H1 (cell line): ENCODE measurements around the gene TPD52L2. TPM values are rescaled to one million over a fixed set of nuclear protein-coding genes. Genes with fewer than 3 reads are reported as not detected.

Source experiments
- BCL11A ChIP-seq, 2 experiments: IDR thresholded peaks; one replicate each; pipeline ENCODE4 v1.6.1; 2011; ENCODE audit warnings: low read depth in 2 of 2, low read length in 2 of 2, mild to moderate bottlenecking in 2 of 2
- HDAC6 ChIP-seq: IDR thresholded peaks from one replicate; pipeline ENCODE4 v1.7.1; 2012; ENCODE audit warnings: low read depth, mild to moderate bottlenecking, inconsistent platforms, low read length, moderate library complexity
- KDM1A ChIP-seq: fragments of 200-600, 300-600 bp; sonication (generic); IDR thresholded peaks from 2 replicates; pipeline ENCODE4 v1.7.1; 2016; ENCODE audit warnings: mild to moderate bottlenecking, low read length, borderline replicate concordance
- POLR2A ChIP-seq, 2 experiments: IDR thresholded peaks; 1 replicate in 1 of 2; 2 replicates in 1 of 2; pipeline ENCODE4 v1.6.1; 2011; ENCODE audit warnings: low read depth in 2 of 2, low read length in 2 of 2, mild to moderate bottlenecking in 2 of 2; ENCODE audit errors: control extremely low read depth in 1 of 2
- RBBP5 ChIP-seq: IDR thresholded peaks from 2 replicates; pipeline ENCODE4 v1.7.1; 2012; ENCODE audit warnings: low read depth, mild to moderate bottlenecking, inconsistent platforms, low read length, moderate library complexity, borderline replicate concordance
- SAP30 ChIP-seq: fragments of 300-600 bp; sonication (generic); IDR thresholded peaks from 2 replicates; pipeline ENCODE4 v1.7.1; 2012; ENCODE audit warnings: low read length, moderate library complexity, mild to moderate bottlenecking, inconsistent platforms; ENCODE audit not compliant: insufficient read depth, insufficient replicate concordance
- SP1 ChIP-seq: IDR thresholded peaks from 2 replicates; pipeline ENCODE4 v1.6.1; 2011; ENCODE audit warnings: low read depth, low read length
- TEAD4 ChIP-seq: IDR thresholded peaks from 2 replicates; pipeline ENCODE4 v1.6.1; 2012; ENCODE audit warnings: low read depth, low read length, inconsistent platforms, mixed read lengths
- ZNF274 ChIP-seq: IDR thresholded peaks from 2 replicates; pipeline ENCODE4 v1.7.0; 2012; ENCODE audit warnings: low read length, borderline replicate concordance; ENCODE audit errors: extremely low read depth
- polyA plus RNA-seq, 7 experiments: library from polyadenylated mRNA; depleted of rRNA in 3 of 7; stranded (reverse) in 5 of 7; unstranded in 2 of 7; fragments of >200 nt in 5 of 7; fragments of 200-250 nt in 2 of 7; gene quantifications; 1 replicate in 5 of 7; 2 replicates in 1 of 7; 4 replicates in 1 of 7; pipeline versions ENCODE4 v1.2.1 to v1.2.3, GENCODE V29; 2011 to 2013; ENCODE audit warnings: missing spikeins in 2 of 7, mixed read lengths in 2 of 7
- total RNA-seq: library from RNA; stranded (reverse); fragmentation: NEBNext Ultra II Directional; extraction: Animal tissue kit (Norgen Biotek cat#: 25700); gene quantifications from 2 replicates; pipeline ENCODE4 v1.2.1, GENCODE V29; 2021
- TF ChIP-seq, protein P1 (sequence below): fragments of 300-600 bp; sonication (generic); IDR thresholded peaks from 2 replicates; pipeline ENCODE4 v1.7.1; 2012; ENCODE audit warnings: low read length, moderate library complexity, mild to moderate bottlenecking, inconsistent platforms; ENCODE audit not compliant: insufficient replicate concordance

TPD52L2 gene
- total and polyA plus RNA-seq, 2 of the 8 experiments (the other 6 are each of a cell fraction or from before 2014, with no cell fraction given): 77.1 to 80.2 TPM

DNA sequence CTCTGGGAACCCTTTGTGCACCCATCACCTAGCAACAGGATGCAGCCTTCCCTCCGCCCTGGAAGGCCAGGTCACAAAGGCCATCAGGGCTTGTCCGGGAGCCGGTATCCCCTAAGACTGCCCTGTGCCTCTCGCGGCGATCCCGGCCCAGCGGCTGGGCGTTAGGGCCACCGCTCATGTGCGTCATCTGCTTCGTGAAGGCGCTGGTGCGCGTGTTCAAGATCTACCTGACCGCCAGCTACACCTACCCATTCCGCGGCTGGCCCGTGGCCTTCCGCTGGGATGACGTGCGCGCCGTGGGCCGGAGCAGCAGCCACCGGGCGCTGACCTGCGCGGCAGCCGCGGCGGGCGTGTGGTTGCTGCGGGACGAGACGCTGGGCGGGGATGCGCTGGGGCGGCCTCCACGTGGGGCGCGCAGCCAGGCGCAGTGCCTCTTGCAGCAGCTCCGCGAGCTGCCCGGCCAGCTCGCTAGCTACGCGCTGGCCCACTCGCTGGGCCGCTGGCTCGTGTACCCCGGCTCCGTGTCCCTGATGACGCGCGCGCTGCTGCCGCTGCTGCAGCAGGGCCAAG, 3.6 kb upstream of the TPD52L2 start, which contains the start of gene ABHD16B (continued):
- TF ChIP-seq, protein P1, sequence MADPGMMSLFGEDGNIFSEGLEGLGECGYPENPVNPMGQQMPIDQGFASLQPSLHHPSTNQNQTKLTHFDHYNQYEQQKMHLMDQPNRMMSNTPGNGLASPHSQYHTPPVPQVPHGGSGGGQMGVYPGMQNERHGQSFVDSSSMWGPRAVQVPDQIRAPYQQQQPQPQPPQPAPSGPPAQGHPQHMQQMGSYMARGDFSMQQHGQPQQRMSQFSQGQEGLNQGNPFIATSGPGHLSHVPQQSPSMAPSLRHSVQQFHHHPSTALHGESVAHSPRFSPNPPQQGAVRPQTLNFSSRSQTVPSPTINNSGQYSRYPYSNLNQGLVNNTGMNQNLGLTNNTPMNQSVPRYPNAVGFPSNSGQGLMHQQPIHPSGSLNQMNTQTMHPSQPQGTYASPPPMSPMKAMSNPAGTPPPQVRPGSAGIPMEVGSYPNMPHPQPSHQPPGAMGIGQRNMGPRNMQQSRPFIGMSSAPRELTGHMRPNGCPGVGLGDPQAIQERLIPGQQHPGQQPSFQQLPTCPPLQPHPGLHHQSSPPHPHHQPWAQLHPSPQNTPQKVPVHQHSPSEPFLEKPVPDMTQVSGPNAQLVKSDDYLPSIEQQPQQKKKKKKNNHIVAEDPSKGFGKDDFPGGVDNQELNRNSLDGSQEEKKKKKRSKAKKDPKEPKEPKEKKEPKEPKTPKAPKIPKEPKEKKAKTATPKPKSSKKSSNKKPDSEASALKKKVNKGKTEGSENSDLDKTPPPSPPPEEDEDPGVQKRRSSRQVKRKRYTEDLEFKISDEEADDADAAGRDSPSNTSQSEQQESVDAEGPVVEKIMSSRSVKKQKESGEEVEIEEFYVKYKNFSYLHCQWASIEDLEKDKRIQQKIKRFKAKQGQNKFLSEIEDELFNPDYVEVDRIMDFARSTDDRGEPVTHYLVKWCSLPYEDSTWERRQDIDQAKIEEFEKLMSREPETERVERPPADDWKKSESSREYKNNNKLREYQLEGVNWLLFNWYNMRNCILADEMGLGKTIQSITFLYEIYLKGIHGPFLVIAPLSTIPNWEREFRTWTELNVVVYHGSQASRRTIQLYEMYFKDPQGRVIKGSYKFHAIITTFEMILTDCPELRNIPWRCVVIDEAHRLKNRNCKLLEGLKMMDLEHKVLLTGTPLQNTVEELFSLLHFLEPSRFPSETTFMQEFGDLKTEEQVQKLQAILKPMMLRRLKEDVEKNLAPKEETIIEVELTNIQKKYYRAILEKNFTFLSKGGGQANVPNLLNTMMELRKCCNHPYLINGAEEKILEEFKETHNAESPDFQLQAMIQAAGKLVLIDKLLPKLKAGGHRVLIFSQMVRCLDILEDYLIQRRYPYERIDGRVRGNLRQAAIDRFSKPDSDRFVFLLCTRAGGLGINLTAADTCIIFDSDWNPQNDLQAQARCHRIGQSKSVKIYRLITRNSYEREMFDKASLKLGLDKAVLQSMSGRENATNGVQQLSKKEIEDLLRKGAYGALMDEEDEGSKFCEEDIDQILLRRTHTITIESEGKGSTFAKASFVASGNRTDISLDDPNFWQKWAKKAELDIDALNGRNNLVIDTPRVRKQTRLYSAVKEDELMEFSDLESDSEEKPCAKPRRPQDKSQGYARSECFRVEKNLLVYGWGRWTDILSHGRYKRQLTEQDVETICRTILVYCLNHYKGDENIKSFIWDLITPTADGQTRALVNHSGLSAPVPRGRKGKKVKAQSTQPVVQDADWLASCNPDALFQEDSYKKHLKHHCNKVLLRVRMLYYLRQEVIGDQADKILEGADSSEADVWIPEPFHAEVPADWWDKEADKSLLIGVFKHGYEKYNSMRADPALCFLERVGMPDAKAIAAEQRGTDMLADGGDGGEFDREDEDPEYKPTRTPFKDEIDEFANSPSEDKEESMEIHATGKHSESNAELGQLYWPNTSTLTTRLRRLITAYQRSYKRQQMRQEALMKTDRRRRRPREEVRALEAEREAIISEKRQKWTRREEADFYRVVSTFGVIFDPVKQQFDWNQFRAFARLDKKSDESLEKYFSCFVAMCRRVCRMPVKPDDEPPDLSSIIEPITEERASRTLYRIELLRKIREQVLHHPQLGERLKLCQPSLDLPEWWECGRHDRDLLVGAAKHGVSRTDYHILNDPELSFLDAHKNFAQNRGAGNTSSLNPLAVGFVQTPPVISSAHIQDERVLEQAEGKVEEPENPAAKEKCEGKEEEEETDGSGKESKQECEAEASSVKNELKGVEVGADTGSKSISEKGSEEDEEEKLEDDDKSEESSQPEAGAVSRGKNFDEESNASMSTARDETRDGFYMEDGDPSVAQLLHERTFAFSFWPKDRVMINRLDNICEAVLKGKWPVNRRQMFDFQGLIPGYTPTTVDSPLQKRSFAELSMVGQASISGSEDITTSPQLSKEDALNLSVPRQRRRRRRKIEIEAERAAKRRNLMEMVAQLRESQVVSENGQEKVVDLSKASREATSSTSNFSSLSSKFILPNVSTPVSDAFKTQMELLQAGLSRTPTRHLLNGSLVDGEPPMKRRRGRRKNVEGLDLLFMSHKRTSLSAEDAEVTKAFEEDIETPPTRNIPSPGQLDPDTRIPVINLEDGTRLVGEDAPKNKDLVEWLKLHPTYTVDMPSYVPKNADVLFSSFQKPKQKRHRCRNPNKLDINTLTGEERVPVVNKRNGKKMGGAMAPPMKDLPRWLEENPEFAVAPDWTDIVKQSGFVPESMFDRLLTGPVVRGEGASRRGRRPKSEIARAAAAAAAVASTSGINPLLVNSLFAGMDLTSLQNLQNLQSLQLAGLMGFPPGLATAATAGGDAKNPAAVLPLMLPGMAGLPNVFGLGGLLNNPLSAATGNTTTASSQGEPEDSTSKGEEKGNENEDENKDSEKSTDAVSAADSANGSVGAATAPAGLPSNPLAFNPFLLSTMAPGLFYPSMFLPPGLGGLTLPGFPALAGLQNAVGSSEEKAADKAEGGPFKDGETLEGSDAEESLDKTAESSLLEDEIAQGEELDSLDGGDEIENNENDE: no peak
- TF ChIP-seq TEAD4 (no peak), RBBP5 (no peak), KDM1A (no peak), BCL11A (IDR thresholded peaks at IDR 0.05; ENCODE audit: low read depth in 2 of 2, low read length in 2 of 2) (no peak), HDAC6 (no peak), SAP30 (no peak), SP1 (no peak), POLR2A (IDR thresholded peaks at IDR 0.05; ENCODE audit: control extremely low read depth in 1 of 2, low read depth in 2 of 2, low read length in 2 of 2) (no peak), ZNF274 (no peak)
